Measurements from ENCODE around the gene FYB1.

The FYB1 gene

GRCh38 chr5:39207345-39208045, 11.9 kb downstream of the FYB1 start:
- TF ChIP-seq CTCF (IDR thresholded peaks at IDR 0.05), result no peak

- TF ChIP-seq CTCF (IDR thresholded peaks at IDR 0.05), result no peak
Observed at GRCh38 chr5:39206630-39207321, 12.6 kb downstream of the FYB1 start.

GRCh38 chr5:39205550-39205949, 13.8 kb downstream of the FYB1 start:
- no peak for TF ChIP-seq CTCF (IDR thresholded peaks at IDR 0.05)

GRCh38 chr5:39203951-39204350, 15.4 kb downstream of the FYB1 start:
- TF ChIP-seq CTCF (IDR thresholded peaks at IDR 0.05), result no peak

- no peak for TF ChIP-seq CTCF (IDR thresholded peaks at IDR 0.05)
Observed at GRCh38 chr5:39203275-39203922, 16.0 kb downstream of the FYB1 start.

- no peak for TF ChIP-seq CTCF (IDR thresholded peaks at IDR 0.05)
Observed at GRCh38 chr5:39202597-39203274, 16.6 kb downstream of the FYB1 start.

- no peak for TF ChIP-seq CTCF (IDR thresholded peaks at IDR 0.05)
Observed at GRCh38 chr5:39201781-39202596, 17.4 kb downstream of the FYB1 start.

Measured in LNCAP (cell line).